Measurements from ENCODE around the gene LEMD2. TPM values are rescaled to one million over a fixed set of nuclear protein-coding genes. Genes with fewer than 3 reads are reported as not detected.

The LEMD2 gene
- total and polyA plus RNA-seq, 11 donors: 21.2 to 51.3 (median 25.9) TPM

DNA sequence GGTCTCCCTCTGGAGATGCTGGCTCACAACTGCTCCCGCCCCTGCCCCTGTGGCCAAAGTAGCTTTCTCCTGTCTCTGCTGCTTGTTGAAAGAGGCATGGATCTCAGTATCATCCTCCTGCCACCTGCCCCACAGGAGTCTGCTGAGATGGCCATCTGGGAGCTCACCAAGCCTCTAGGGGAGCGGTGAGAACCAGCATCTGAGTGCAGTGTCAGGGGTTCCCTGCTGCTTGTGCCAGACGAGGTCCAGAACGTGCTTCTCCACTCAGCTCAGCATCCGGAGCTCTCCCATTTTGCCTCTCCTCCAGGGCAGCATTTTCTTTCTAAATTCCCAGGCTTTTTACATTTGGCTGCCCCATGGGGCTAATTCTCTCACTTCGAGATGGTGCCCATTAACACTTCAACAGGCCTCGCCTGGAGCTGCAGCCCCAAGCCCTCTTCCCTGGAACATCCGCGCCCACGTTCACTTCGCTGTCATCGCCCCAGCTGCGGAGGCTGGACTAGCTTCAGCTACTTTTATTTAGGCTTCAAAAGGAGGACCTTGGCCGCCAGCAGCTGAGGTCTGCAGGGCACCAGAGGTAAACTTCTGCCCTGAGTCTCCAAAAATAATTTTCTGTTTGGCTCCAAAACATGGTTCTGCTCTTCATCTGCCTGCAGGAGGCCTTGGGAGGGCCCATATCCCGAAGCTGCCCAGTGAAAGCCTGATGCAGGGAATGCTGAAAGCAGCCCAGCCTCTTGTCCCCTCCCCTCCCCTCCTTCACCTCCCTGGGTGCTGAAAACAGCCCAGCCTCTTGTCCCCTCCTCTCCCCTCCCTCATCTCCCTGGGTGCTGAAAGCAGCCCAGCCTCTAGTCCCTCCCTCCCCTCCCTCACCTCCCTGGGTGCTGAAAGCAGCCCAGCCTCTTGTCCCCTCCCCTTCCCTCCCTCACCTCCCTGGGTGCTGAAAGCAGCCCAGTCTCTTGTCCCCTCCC lies 40.1 kb upstream of the LEMD2 start:
- TF ChIP-seq POLR2A (IDR thresholded peaks at IDR 0.05): no peak
- TF ChIP-seq, protein P1, sequence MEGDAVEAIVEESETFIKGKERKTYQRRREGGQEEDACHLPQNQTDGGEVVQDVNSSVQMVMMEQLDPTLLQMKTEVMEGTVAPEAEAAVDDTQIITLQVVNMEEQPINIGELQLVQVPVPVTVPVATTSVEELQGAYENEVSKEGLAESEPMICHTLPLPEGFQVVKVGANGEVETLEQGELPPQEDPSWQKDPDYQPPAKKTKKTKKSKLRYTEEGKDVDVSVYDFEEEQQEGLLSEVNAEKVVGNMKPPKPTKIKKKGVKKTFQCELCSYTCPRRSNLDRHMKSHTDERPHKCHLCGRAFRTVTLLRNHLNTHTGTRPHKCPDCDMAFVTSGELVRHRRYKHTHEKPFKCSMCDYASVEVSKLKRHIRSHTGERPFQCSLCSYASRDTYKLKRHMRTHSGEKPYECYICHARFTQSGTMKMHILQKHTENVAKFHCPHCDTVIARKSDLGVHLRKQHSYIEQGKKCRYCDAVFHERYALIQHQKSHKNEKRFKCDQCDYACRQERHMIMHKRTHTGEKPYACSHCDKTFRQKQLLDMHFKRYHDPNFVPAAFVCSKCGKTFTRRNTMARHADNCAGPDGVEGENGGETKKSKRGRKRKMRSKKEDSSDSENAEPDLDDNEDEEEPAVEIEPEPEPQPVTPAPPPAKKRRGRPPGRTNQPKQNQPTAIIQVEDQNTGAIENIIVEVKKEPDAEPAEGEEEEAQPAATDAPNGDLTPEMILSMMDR (IDR thresholded peaks at IDR 0.05): no peak
- no peak overlapping the region for H3K4me3 ChIP-seq
- peak in 1 of 5 donors; percentile 50 for DNase-seq
- peak overlapping the region in 1 of 12 donors; percentile 11 for H3K27ac ChIP-seq
- no peaks in the 10 kb centered on the region for H3K36me3 ChIP-seq
- no peaks in the 10 kb centered on the region for H3K9me3 ChIP-seq
- 28 to 31% (median 29%) methylated on average over 15 of the region's 15 CpGs for WGBS, 4 donors
- H3K27me3 ChIP-seq: peaks cover 0 to 22% (median 6%) of the 10 kb centered on the region in 9 donors
- H3K4me1 ChIP-seq: peaks cover 0 to 13% (median 3%) of the 10 kb centered on the region in 12 donors
- intact Hi-C loops (cut with DNase I): no loop called here
- ATAC-seq: peak in 2 of 4 donors; percentile 20 to 56

DNA sequence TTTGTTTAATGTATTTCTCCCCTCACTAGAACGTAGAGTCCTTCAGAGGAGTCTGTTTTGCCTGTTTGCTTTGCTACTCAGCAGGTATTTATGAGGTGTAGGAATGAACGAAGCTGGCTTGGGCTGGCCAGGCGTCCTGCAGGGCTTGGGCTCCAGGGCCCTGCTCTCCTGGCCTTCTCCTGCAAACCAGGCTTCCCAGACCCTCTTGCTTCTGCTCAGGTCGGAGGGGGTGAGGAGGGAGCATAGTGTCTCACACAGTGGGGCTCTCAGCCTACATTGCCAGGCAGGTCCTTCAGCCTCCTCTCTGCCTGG lies 39.5 kb upstream of the LEMD2 start:
- no peaks in the 10 kb centered on the region for H3K9me3 ChIP-seq
- H3K27me3 ChIP-seq: peaks cover 0 to 22% (median 6%) of the 10 kb centered on the region in 9 donors
- H3K36me3 ChIP-seq: no peaks in the 10 kb centered on the region
- TF ChIP-seq, protein P1 (IDR thresholded peaks at IDR 0.05): no peak
- no peak for TF ChIP-seq POLR2A (IDR thresholded peaks at IDR 0.05)
- intact Hi-C loops (cut with DNase I): no loop called here
- DNase-seq (no peak), ATAC-seq (no peak)
- no peak overlapping the region for H3K4me3 ChIP-seq
- 31 to 50% (median 34%) methylated on average over 4 of the region's 4 CpGs for WGBS, 4 donors
- H3K27ac ChIP-seq: no peak overlapping the region
- peaks cover 0 to 13% (median 3%) of the 10 kb centered on the region in 12 donors for H3K4me1 ChIP-seq

DNA sequence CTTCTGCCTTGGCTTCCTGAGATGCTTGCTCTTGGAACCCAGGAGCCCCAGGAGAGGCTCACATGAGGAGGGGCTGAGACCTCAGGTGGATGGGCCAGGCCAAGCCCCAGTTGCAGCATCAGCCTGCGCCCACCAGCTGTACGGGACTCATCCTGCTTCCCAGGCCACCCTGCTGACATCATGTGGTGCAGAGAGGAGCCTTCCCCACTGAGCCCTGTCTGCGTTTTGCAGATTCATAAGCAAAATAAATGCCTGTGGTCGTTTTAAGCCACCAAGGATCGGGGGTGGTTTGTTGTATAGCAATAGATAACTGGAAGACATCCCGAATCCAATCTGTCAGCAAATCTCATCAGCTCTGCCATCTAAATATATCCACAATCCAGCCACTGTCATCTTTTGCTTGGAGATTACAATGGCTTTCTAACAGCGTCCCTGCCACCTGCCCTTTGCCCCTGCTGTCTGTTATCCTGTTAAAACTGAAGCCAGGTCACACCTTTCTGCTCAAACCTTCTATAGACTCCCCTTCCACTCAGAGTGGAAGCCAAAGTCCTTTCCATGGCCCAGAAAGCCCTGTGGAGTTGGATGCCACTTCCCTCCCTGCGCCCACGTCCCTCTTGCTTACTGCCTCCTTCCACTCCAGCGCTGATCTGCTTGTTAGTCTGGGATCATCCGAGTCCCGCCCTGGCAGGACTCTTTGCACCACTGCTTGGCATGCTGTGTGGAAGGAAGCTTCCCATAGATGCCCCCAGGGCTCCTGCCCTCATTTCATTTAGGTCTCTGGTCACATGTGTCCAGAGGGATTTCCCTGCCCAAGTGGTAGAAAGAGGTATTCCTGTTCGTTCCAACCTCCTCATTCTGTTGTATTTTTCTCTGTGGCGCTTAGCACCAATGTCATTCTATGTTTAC lies 38.9 kb upstream of the LEMD2 start:
- 57 to 74% (median 65%) methylated on average over 12 to 14 of the region's 14 CpGs for WGBS, 4 donors
- DNase-seq (no peak), ATAC-seq (no peak)
- Histone ChIP-seq H3K9me3 (no peaks in the 10 kb centered on the region), H3K27ac (no peak overlapping the region), H3K27me3 (peaks cover 0 to 25% (median 6%) of the 10 kb centered on the region in 9 donors), H3K4me3 (no peak overlapping the region), H3K4me1 (peaks cover 0 to 13% (median 3%) of the 10 kb centered on the region in 12 donors), H3K36me3 (no peaks in the 10 kb centered on the region)
- intact Hi-C loops (cut with DNase I): no loop called here
- TF ChIP-seq, protein P1 (IDR thresholded peaks at IDR 0.05): no peak
- TF ChIP-seq POLR2A (IDR thresholded peaks at IDR 0.05): no peak

DNA sequence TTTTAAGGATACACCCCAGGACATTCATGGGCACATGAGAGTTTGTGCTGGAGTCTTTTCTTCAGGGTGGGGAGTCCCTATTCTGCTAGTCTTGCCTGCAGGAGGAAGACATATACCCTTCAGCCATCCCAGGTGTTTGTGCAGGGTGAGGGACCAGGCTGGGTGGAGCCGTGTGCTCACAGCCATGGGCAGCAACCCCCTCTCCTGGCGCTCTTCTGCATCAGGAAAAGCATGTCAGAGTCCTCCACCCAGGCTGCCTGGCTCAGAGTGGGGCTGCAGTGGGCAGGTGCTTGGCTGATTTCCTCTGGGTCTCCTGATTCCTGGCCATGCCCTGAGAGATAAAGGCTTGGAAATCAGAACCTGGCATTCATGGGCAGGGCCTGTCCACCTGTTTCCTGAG lies 37.6 kb upstream of the LEMD2 start:
- WGBS, 4 donors: 27 to 47% (median 34%) methylated on average over 2 of the region's 2 CpGs
- TF ChIP-seq POLR2A (IDR thresholded peaks at IDR 0.05): no peak
- TF ChIP-seq, protein P1 (IDR thresholded peaks at IDR 0.05): no peak
- intact Hi-C loops (cut with DNase I): no loop called here
- H3K27me3 ChIP-seq: peaks cover 0 to 27% (median 6%) of the 10 kb centered on the region in 9 donors
- H3K27ac ChIP-seq: no peak overlapping the region
- no peaks in the 10 kb centered on the region for H3K36me3 ChIP-seq
- H3K9me3 ChIP-seq: no peaks in the 10 kb centered on the region
- peaks cover 0 to 13% (median 3%) of the 10 kb centered on the region in 12 donors for H3K4me1 ChIP-seq
- no peak for DNase-seq
- ATAC-seq: no peak
- no peak overlapping the region for H3K4me3 ChIP-seq

Data from heart left ventricle (tissue), 16 donors.